ENCODE data around the gene RABL6.

- TF ChIP-seq CTCF (IDR thresholded peaks at IDR 0.05), result no peak
- TF ChIP-seq POLR2A (IDR thresholded peaks at IDR 0.05), result no peak
Observed at GRCh38 chr9:136804509-136805206, 3.1 kb upstream of the RABL6 start.

All from suprapubic skin (tissue), 3 donors.